ENCODE data around the gene CCDC170. TPM values are rescaled to one million over a fixed set of nuclear protein-coding genes. Genes with fewer than 3 reads are reported as not detected.

Gene CCDC170
- total and polyA plus RNA-seq, 12 donors, result 0.13 to 1.6 (median 0.35) TPM

DNA sequence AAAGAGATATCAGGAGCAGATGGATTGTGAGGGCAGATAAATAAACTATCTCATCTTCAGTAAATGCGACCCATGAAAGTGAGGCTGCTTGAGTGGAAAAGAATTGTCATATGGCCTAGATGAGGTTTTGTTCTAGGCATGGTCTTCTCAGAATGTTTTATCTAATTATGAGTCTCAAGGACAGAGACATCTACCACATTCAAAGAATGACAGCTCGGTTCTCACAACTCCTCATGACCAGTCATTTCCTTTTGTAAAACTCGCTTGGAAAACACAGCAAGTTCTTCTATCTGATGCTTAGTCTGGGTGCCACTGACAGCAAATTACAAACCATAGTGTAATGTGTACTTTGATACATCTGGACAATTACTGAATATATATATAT is 140.5 kb downstream of the CCDC170 start:
- no peaks in the 10 kb centered on the region for H3K27me3 ChIP-seq
- ATAC-seq, result no peak
- H3K36me3 ChIP-seq, result no peaks in the 10 kb centered on the region
- H3K4me1 ChIP-seq, result peaks cover 0 to 6% (median 0%) of the 10 kb centered on the region in 9 donors
- no peak for DNase-seq
- TF ChIP-seq, protein P1, sequence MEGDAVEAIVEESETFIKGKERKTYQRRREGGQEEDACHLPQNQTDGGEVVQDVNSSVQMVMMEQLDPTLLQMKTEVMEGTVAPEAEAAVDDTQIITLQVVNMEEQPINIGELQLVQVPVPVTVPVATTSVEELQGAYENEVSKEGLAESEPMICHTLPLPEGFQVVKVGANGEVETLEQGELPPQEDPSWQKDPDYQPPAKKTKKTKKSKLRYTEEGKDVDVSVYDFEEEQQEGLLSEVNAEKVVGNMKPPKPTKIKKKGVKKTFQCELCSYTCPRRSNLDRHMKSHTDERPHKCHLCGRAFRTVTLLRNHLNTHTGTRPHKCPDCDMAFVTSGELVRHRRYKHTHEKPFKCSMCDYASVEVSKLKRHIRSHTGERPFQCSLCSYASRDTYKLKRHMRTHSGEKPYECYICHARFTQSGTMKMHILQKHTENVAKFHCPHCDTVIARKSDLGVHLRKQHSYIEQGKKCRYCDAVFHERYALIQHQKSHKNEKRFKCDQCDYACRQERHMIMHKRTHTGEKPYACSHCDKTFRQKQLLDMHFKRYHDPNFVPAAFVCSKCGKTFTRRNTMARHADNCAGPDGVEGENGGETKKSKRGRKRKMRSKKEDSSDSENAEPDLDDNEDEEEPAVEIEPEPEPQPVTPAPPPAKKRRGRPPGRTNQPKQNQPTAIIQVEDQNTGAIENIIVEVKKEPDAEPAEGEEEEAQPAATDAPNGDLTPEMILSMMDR (IDR thresholded peaks at IDR 0.05), result no peak
- 87 to 90% methylated on average over 3 of the region's 3 CpGs for WGBS, 2 donors
- intact Hi-C loops (cut with DNase I), result no loop called here
- peaks cover 0 to 15% (median 0%) of the 10 kb centered on the region in 11 donors for H3K9me3 ChIP-seq
- no peak overlapping the region for H3K4me3 ChIP-seq
- no peak overlapping the region for H3K27ac ChIP-seq

- Histone ChIP-seq H3K4me3 (no peak overlapping the region), H3K9me3 (peaks cover 0 to 15% (median 0%) of the 10 kb centered on the region in 11 donors), H3K4me1 (peaks cover 0 to under 1% (median 0%) of the 10 kb centered on the region in 9 donors), H3K27ac (no peak overlapping the region), H3K27me3 (no peaks in the 10 kb centered on the region), H3K36me3 (no peaks in the 10 kb centered on the region)
- TF ChIP-seq, protein P1 (IDR thresholded peaks at IDR 0.05), result no peak
- ATAC-seq, result no peak
- intact Hi-C loops (cut with DNase I), result no loop called here
- no peak for DNase-seq
- 72 to 76% methylated on average over 3 of the region's 3 CpGs for WGBS, 2 donors
Measured at GRCh38 chr6:151635741-151636140, 141.9 kb downstream of the CCDC170 start.

DNA sequence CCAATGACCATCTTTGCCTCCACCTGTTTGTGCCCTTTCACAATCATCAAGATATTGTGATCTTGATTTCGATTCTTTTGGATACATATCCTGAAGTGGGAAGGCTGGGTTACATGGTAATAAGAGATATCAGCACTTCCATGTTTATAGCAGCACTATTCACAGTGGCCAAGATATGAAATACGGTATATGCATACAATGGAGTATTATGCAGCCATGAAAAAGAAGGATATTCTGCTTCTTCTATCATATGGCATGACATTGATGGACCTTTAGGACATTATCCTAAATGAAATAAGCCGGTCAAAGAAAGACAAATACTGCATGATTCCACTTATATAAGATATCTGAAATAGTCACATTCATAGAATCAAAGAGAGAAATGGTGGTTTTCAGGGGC is 144.0 kb downstream of the CCDC170 start:
- Histone ChIP-seq H3K4me3 (no peak overlapping the region), H3K9me3 (peaks cover 0 to 15% (median 0%) of the 10 kb centered on the region in 11 donors), H3K27ac (no peak overlapping the region), H3K4me1 (no peaks in the 10 kb centered on the region), H3K27me3 (no peaks in the 10 kb centered on the region), H3K36me3 (no peaks in the 10 kb centered on the region)
- TF ChIP-seq, protein P1 (IDR thresholded peaks at IDR 0.05), result no peak
- no peak for DNase-seq
- intact Hi-C loops (cut with DNase I), result no loop called here
- WGBS, 2 donors, result 80 to 92% methylated on average over 3 of the region's 3 CpGs
- ATAC-seq, result no peak

DNA sequence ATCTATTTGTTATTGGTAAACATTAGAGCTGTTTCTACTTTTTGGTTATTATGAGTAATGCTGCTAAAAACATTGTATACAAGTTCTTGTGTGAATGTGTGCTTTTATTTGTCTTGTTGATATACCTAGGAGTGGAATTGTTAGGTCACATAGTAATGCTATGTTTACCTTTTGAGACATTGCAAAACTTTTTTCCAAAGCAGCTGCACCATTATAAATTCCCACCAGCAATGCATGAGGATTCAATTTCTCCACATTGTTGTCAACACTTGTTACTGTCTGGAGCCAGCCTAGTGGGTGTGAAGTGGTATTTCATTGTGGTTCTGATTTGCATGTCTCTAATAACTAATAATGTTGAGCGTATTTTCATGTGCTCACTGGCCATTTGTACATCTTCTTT is 145.9 kb downstream of the CCDC170 start:
- TF ChIP-seq, protein P1 (IDR thresholded peaks at IDR 0.05), result no peak
- no peak overlapping the region for H3K27ac ChIP-seq
- H3K9me3 ChIP-seq, result peaks cover 0 to 15% (median 0%) of the 10 kb centered on the region in 11 donors
- no peaks in the 10 kb centered on the region for H3K27me3 ChIP-seq
- no peak for ATAC-seq
- H3K36me3 ChIP-seq, result no peaks in the 10 kb centered on the region
- WGBS, 2 donors, result 78 to 81% methylated on average over 1 of the region's 1 CpG
- H3K4me1 ChIP-seq, result no peaks in the 10 kb centered on the region
- H3K4me3 ChIP-seq, result no peak overlapping the region
- no peak for DNase-seq
- intact Hi-C loops (cut with DNase I), result no loop called here
